ENCODE results near the gene ARPC5L. TPM values are rescaled to one million over a fixed set of nuclear protein-coding genes. Genes with fewer than 3 reads are reported as not detected.

ARPC5L gene
- total RNA-seq, 1 donor from 2014 or later = 10.1 TPM

- DNase-seq (ENCODE audit: low spot score) = no peak
These were observed 1.5 kb downstream of the ARPC5L start for GRCh38 chr9:124863371-124863871.

GRCh38 chr9:124868511-124869465 is 6.9 kb downstream of the ARPC5L start:
- DNase-seq (ENCODE audit: low spot score) = peak; percentile 88

- peak; percentile 38 for DNase-seq (ENCODE audit: low spot score)
These were observed 7.6 kb downstream of the ARPC5L start for GRCh38 chr9:124869466-124869985.

GRCh38 chr9:124869986-124870560 is 8.1 kb downstream of the ARPC5L start:
- DNase-seq (ENCODE audit: low spot score) = peak; percentile 50

- no peak for DNase-seq (ENCODE audit: low spot score)
These were observed 8.8 kb downstream of the ARPC5L start for GRCh38 chr9:124870723-124871122.

GRCh38 chr9:124871156-124871561 is 9.2 kb downstream of the ARPC5L start:
- DNase-seq (ENCODE audit: low spot score) = no peak

GRCh38 chr9:124873664-124874063 is 11.7 kb downstream of the ARPC5L start:
- no peak for DNase-seq (ENCODE audit: low spot score)

- no peak for DNase-seq (ENCODE audit: low spot score)
These were observed 13.6 kb downstream of the ARPC5L start for GRCh38 chr9:124875501-124875900.

GRCh38 chr9:124877021-124877782 is 15.3 kb downstream of the ARPC5L start:
- no peak for DNase-seq (ENCODE audit: low spot score)

- no peak for DNase-seq (ENCODE audit: low spot score)
These were observed 16.1 kb downstream of the ARPC5L start for GRCh38 chr9:124878021-124878420.

- DNase-seq (ENCODE audit: low spot score) = no peak
These were observed 16.6 kb downstream of the ARPC5L start for GRCh38 chr9:124878518-124878917.

GRCh38 chr9:124879226-124879625 is 17.3 kb downstream of the ARPC5L start:
- DNase-seq (ENCODE audit: low spot score) = no peak

- DNase-seq (ENCODE audit: low spot score) = no peak
These were observed 18.6 kb downstream of the ARPC5L start for GRCh38 chr9:124880501-124880900.

- no peak for DNase-seq (ENCODE audit: low spot score)
These were observed 19.3 kb downstream of the ARPC5L start for GRCh38 chr9:124881138-124881743.

GRCh38 chr9:124882231-124882630 is 20.3 kb downstream of the ARPC5L start:
- DNase-seq (ENCODE audit: low spot score) = no peak

GRCh38 chr9:124884376-124884775 is 22.4 kb downstream of the ARPC5L start:
- no peak for DNase-seq (ENCODE audit: low spot score)

- no peak for DNase-seq (ENCODE audit: low spot score)
These were observed 23.6 kb downstream of the ARPC5L start for GRCh38 chr9:124885551-124885950.

- no peak for DNase-seq (ENCODE audit: low spot score)
These were observed 24.5 kb downstream of the ARPC5L start for GRCh38 chr9:124886461-124886860.

- DNase-seq (ENCODE audit: low spot score) = no peak
These were observed 25.0 kb downstream of the ARPC5L start for GRCh38 chr9:124886866-124887492.

- DNase-seq (ENCODE audit: low spot score) = no peak
These were observed 25.9 kb downstream of the ARPC5L start for GRCh38 chr9:124887832-124888231.

GRCh38 chr9:124889006-124889405 is 27.1 kb downstream of the ARPC5L start:
- no peak for DNase-seq (ENCODE audit: low spot score)
